ENCODE data around the gene NKD1. TPM values are rescaled to one million over a fixed set of nuclear protein-coding genes. Genes with fewer than 3 reads are reported as not detected.

Gene NKD1
- total RNA-seq, 1 donor from 2014 or later = 0.33 TPM

DNA sequence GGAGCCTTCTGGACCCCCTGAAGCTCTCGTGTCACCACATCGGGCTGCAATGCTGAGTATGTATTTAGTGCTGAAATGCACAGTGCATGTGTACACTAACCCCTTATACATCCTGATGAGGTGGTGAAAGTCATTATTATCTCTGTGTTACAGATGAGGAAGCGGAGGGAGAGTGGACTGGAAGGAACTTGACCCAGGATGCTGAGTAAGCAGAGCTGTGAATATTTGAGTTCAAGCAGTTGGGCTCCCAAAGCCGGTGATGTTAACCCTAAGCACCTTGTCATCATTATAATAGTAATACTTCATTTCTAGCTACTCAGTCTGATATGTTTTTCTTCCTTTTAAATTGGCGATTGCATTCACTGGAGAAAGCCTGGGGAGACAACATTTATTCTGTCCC lies 25.9 kb upstream of the NKD1 start:
- no peak for TF ChIP-seq CTCF (IDR thresholded peaks at IDR 0.05; ENCODE audit: insufficient read depth, low read length, poor library complexity, severe bottlenecking)
- Histone ChIP-seq H3K27me3 (ENCODE audit: control insufficient read depth, insufficient read depth, low read length) (no peaks in the 10 kb centered on the region), H3K36me3 (ENCODE audit: control insufficient read depth, insufficient read depth, low read length) (no peaks in the 10 kb centered on the region), H3K4me3 (ENCODE audit: low read depth, low read length) (no peak overlapping the region)
- no peak for DNase-seq (ENCODE audit: low read depth)

GRCh38 chr16:50523710-50524109 lies 24.5 kb upstream of the NKD1 start:
- no peaks in the 10 kb centered on the region for H3K36me3 ChIP-seq (ENCODE audit: control insufficient read depth, insufficient read depth, low read length)
- H3K4me3 ChIP-seq (ENCODE audit: low read depth, low read length) = no peak overlapping the region
- no peak for DNase-seq (ENCODE audit: low read depth)
- TF ChIP-seq CTCF (IDR thresholded peaks at IDR 0.05; ENCODE audit: insufficient read depth, low read length, poor library complexity, severe bottlenecking) = no peak
- no peaks in the 10 kb centered on the region for H3K27me3 ChIP-seq (ENCODE audit: control insufficient read depth, insufficient read depth, low read length)

DNA sequence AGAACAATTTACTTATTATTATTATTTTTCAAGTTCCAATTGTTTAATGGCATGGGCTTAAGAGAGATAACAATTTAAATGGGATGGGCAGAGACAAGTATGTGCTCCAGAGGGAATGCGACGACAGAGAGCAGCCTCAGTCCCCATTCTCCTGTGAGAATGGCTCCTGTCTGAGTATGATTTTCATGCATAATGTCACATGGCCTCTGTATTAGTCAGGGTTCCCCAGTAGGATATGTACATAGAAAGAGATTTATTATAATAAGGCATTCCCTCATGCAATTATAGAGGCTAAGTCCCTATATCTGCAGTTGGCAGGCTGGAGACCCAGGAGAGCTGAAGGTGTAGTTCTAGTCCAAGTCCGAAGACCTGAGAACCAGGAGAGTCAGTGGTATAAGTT lies 22.9 kb upstream of the NKD1 start:
- H3K27me3 ChIP-seq (ENCODE audit: control insufficient read depth, insufficient read depth, low read length) = no peaks in the 10 kb centered on the region
- no peak for DNase-seq (ENCODE audit: low read depth)
- no peaks in the 10 kb centered on the region for H3K36me3 ChIP-seq (ENCODE audit: control insufficient read depth, insufficient read depth, low read length)
- TF ChIP-seq CTCF (IDR thresholded peaks at IDR 0.05; ENCODE audit: insufficient read depth, low read length, poor library complexity, severe bottlenecking) = no peak
- H3K4me3 ChIP-seq (ENCODE audit: low read depth, low read length) = no peak overlapping the region

DNA sequence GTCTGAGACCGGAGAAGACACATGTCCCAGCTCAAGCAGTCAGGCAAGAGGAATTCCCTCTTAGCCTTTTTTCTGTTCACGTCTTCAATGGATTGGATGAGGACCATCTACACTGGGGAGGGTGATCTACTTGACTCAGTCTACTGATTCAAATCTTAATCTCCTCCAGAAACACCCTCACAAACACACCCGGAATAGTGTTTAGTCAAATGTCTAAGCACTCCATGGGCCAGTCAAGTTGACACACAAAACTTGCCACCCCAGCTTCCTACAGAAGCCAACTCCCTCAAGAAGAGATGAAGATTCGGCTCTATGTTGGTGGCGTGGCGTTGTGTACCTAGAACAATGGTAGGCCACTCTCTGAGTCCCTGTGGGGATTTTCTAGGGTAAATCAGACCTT lies 22.5 kb upstream of the NKD1 start:
- no peak for DNase-seq (ENCODE audit: low read depth)
- TF ChIP-seq CTCF (IDR thresholded peaks at IDR 0.05; ENCODE audit: insufficient read depth, low read length, poor library complexity, severe bottlenecking) = no peak
- Histone ChIP-seq H3K36me3 (ENCODE audit: control insufficient read depth, insufficient read depth, low read length) (no peaks in the 10 kb centered on the region), H3K27me3 (ENCODE audit: control insufficient read depth, insufficient read depth, low read length) (no peaks in the 10 kb centered on the region), H3K4me3 (ENCODE audit: low read depth, low read length) (no peak overlapping the region)

- DNase-seq (ENCODE audit: low read depth) = no peak
- TF ChIP-seq CTCF (IDR thresholded peaks at IDR 0.05; ENCODE audit: insufficient read depth, low read length, poor library complexity, severe bottlenecking) = no peak
- no peaks in the 10 kb centered on the region for H3K27me3 ChIP-seq (ENCODE audit: control insufficient read depth, insufficient read depth, low read length)
These were observed 21.9 kb upstream of the NKD1 start for GRCh38 chr16:50526249-50526648.

GRCh38 chr16:50526796-50527195 lies 21.4 kb upstream of the NKD1 start:
- no peak overlapping the region for H3K4me3 ChIP-seq (ENCODE audit: low read depth, low read length)

More at GRCh38 chr16:50526249-50526648, 21.9 kb upstream of the NKD1 start:
- H3K4me3 ChIP-seq (ENCODE audit: low read depth, low read length) = no peak overlapping the region
- no peaks in the 10 kb centered on the region for H3K36me3 ChIP-seq (ENCODE audit: control insufficient read depth, insufficient read depth, low read length)

More at GRCh38 chr16:50526796-50527195, 21.4 kb upstream of the NKD1 start:
- TF ChIP-seq CTCF (IDR thresholded peaks at IDR 0.05; ENCODE audit: insufficient read depth, low read length, poor library complexity, severe bottlenecking) = no peak
- Histone ChIP-seq H3K27me3 (ENCODE audit: control insufficient read depth, insufficient read depth, low read length) (no peaks in the 10 kb centered on the region), H3K36me3 (ENCODE audit: control insufficient read depth, insufficient read depth, low read length) (no peaks in the 10 kb centered on the region)
- DNase-seq (ENCODE audit: low read depth) = no peak
